OCI-LY3 (cell line): Measurements from ENCODE around the gene FBXO21.

Source experiments
- CTCF ChIP-seq: fragments of 200-600, 300-600 bp; sonication (generic); IDR thresholded peaks from 2 replicates; pipeline ENCODE4 v1.5.1; 2014; ENCODE audit warnings: antibody characterized with exemption, low read length, low read depth
- EZH2phosphoT487 ChIP-seq: fragments of 200-600 bp; shearing (Covaris generic); IDR thresholded peaks from 2 replicates; pipeline ENCODE4 v1.6.1; 2018; ENCODE audit warnings: antibody characterized with exemption, mixed run types, low read depth

- TF ChIP-seq CTCF (no peak), EZH2phosphoT487 (no peak)
Measured at GRCh38 chr12:117125767-117126166, 64.5 kb downstream of the FBXO21 start.
